Stomach (tissue), 9 donors: ENCODE results near the gene RAB6A. TPM values are rescaled to one million over a fixed set of nuclear protein-coding genes. Genes with fewer than 3 reads are reported as not detected.

Experiments
- DNase-seq, 2 donors: peaks; one replicate each; pipeline versions ENCODE4 v3.0.0 to v3.0.0-alpha.2; 2013 to 2019
- H3K27ac ChIP-seq, 5 donors: fragments of 200-600 bp in 4 of 5; sonication (generic) in 4 of 5; one replicate each; pipeline ENCODE4 v1.5.1; 2013 to 2019; ENCODE audit warnings: mild to moderate bottlenecking in 1 of 5, moderate library complexity in 1 of 5
- H3K27me3 ChIP-seq, 3 donors: fragments of 200-600 bp; sonication (generic); one replicate each; pipeline ENCODE4 v1.5.1; 2017 to 2019; ENCODE audit warnings: mixed run types in 1 of 3
- H3K36me3 ChIP-seq, 4 donors: fragments of 200-600 bp; sonication (generic); 1 replicate in 3 of 4; 2 replicates in 1 of 4; pipeline ENCODE4 v1.5.1; 2016 to 2019
- H3K4me1 ChIP-seq, 4 donors: fragments of 200-600 bp; sonication (generic); one replicate each; pipeline ENCODE4 v1.5.1; 2016 to 2019
- H3K4me3 ChIP-seq, 4 donors: fragments of 200-600 bp; sonication (generic) in 3 of 4; one replicate each; pipeline ENCODE4 v1.5.1; 2016 to 2019; ENCODE audit warnings: mild to moderate bottlenecking in 1 of 4
- H3K9me3 ChIP-seq, 4 donors: fragments of 200-600 bp; sonication (generic); one replicate each; pipeline ENCODE4 v1.5.1; 2016 to 2019
- CTCF ChIP-seq, 7 experiments: fragments of 450-650 bp in 4 of 7; fragments of 200-600 bp in 3 of 7; sonication (generic) in 3 of 7; IDR thresholded peaks; one replicate each; pipeline ENCODE4 v1.5.1; 2016 to 2019; ENCODE audit warnings: antibody characterized with exemption in 7 of 7, control low read depth in 2 of 7, mild to moderate bottlenecking in 1 of 7
- EP300 ChIP-seq: sonication (generic); formaldehyde crosslinking; IDR thresholded peaks from one replicate; pipeline ENCODE4 v1.6.1; 2017; ENCODE audit warnings: antibody characterized with exemption
- POLR2A ChIP-seq, 4 donors: fragments of 450-650 bp; IDR thresholded peaks; one replicate each; pipeline ENCODE4 v1.6.1; 2016; ENCODE audit warnings: antibody characterized with exemption in 4 of 4, control low read depth in 2 of 4, mild to moderate bottlenecking in 1 of 4, moderate library complexity in 1 of 4
- POLR2AphosphoS5 ChIP-seq, 3 donors: sonication (generic); formaldehyde crosslinking; IDR thresholded peaks; one replicate each; pipeline ENCODE4 v1.6.1; 2016; ENCODE audit warnings: antibody characterized with exemption in 3 of 3
- WGBS, 5 donors: extraction: QIAGEN DNeasy Blood & Tissue Kit in 3 of 5; methylation state at CpG; one replicate each; pipeline versions ENCODE4 v1.1.5 to v1.1.7; 2013 to 2018; 5-methylcytosine and 5-hydroxymethylcytosine counted together
- intact Hi-C: fragments of 100-400 bp; cut with DNase I; formaldehyde crosslinking; loops from one replicate; pipeline ENCODE4 v1.15.1; 2023; ENCODE audit warnings: low total_unique reads
- polyA plus RNA-seq, 3 donors: library from polyadenylated mRNA; stranded (reverse); fragments of 200-250 nt; gene quantifications; one replicate each; pipeline ENCODE4 v1.2.3, GENCODE V29; 2013
- total RNA-seq, 5 donors: library from RNA; depleted of rRNA; stranded (reverse); fragments of >200 nt; gene quantifications; one replicate each; pipeline versions ENCODE4 v1.1.0 to v1.2.3, GENCODE V29; 2014 to 2016
- donor health status: healthy with polysubstance abuse.
- donor health status: Bipolar disorder and iron deficiency.
- donor health status: healthy.

Gene RAB6A
- total and polyA plus RNA-seq, 8 donors: 34.7 to 373 (median 70.8) TPM

GRCh38 chr11:73760135-73760678 lies 667 bp downstream of the RAB6A start:
- Histone ChIP-seq H3K27me3 (no peaks in the 10 kb centered on the region), H3K4me3 (peak overlapping the region; percentile 70 to 96 (median 90)), H3K9me3 (no peaks in the 10 kb centered on the region), H3K4me1 (peaks cover 18 to 49% (median 30%) of the 10 kb centered on the region in 4 donors), H3K27ac (peak overlapping the region; percentile 94 to 99 (median 97)), H3K36me3 (no peaks in the 10 kb centered on the region)
- WGBS, 5 donors: 0 to 1% (median 0%) methylated on average over 32 to 44 of the region's 44 CpGs
- DNase-seq: peak; percentile 37 to 83
- TF ChIP-seq POLR2AphosphoS5 (IDR thresholded peaks at IDR 0.05) (no peak), EP300 (no peak), CTCF (IDR thresholded peaks at IDR 0.05) (no peak), POLR2A (IDR thresholded peaks at IDR 0.05) (no peak)
- intact Hi-C loops: no loop called here

GRCh38 chr11:73759610-73760134 lies 1.2 kb downstream of the RAB6A start:
- no peak for TF ChIP-seq CTCF (IDR thresholded peaks at IDR 0.05)
- no peak for TF ChIP-seq EP300
- TF ChIP-seq POLR2AphosphoS5 (IDR thresholded peaks at IDR 0.05): no peak
- no peak for TF ChIP-seq POLR2A (IDR thresholded peaks at IDR 0.05)
- H3K4me1 ChIP-seq: peaks cover 18 to 54% (median 32%) of the 10 kb centered on the region in 4 donors
- H3K4me3 ChIP-seq: peak overlapping the region; percentile 70 to 96 (median 90)
- intact Hi-C loops: no loop called here
- 1 to 2% (median 1%) methylated on average over 8 of the region's 8 CpGs for WGBS, 5 donors
- no peaks in the 10 kb centered on the region for H3K9me3 ChIP-seq
- no peaks in the 10 kb centered on the region for H3K36me3 ChIP-seq
- peak overlapping the region; percentile 94 to 99 (median 97) for H3K27ac ChIP-seq
- no peaks in the 10 kb centered on the region for H3K27me3 ChIP-seq
- DNase-seq: peak in 1 of 2 donors; percentile 53

GRCh38 chr11:73758451-73758850 lies 2.4 kb downstream of the RAB6A start:
- 42 to 66% (median 55%) methylated on average over 1 of the region's 1 CpG for WGBS, 5 donors
- peaks cover 21 to 66% (median 38%) of the 10 kb centered on the region in 4 donors for H3K4me1 ChIP-seq
- H3K36me3 ChIP-seq: no peaks in the 10 kb centered on the region
- no peaks in the 10 kb centered on the region for H3K9me3 ChIP-seq
- TF ChIP-seq CTCF (IDR thresholded peaks at IDR 0.05) (no peak), EP300 (no peak), POLR2AphosphoS5 (IDR thresholded peaks at IDR 0.05) (no peak), POLR2A (IDR thresholded peaks at IDR 0.05) (no peak)
- intact Hi-C loops: no loop called here
- DNase-seq: no peak
- no peak overlapping the region for H3K27ac ChIP-seq
- no peaks in the 10 kb centered on the region for H3K27me3 ChIP-seq
- peak overlapping the region in 1 of 4 donors; percentile 70 for H3K4me3 ChIP-seq

GRCh38 chr11:73757598-73757997 lies 3.3 kb downstream of the RAB6A start:
- H3K27ac ChIP-seq: no peak overlapping the region
- no peak for DNase-seq
- H3K27me3 ChIP-seq: no peaks in the 10 kb centered on the region
- no peaks in the 10 kb centered on the region for H3K9me3 ChIP-seq
- H3K36me3 ChIP-seq: no peaks in the 10 kb centered on the region
- 87 to 92% (median 90%) methylated on average over 5 of the region's 5 CpGs for WGBS, 5 donors
- no peak overlapping the region for H3K4me3 ChIP-seq
- no peak for TF ChIP-seq EP300
- TF ChIP-seq CTCF (IDR thresholded peaks at IDR 0.05): no peak
- no peak for TF ChIP-seq POLR2AphosphoS5 (IDR thresholded peaks at IDR 0.05)
- no peak for TF ChIP-seq POLR2A (IDR thresholded peaks at IDR 0.05)
- intact Hi-C loops: no loop called here
- peaks cover 21 to 72% (median 41%) of the 10 kb centered on the region in 4 donors for H3K4me1 ChIP-seq
